Uterus (tissue), 4 donors: ENCODE results near the gene RGS9. TPM values are rescaled to one million over a fixed set of nuclear protein-coding genes. Genes with fewer than 3 reads are reported as not detected.

Source experiments
- DNase-seq, 2 donors: peaks; one replicate each; pipeline ENCODE4 v3.0.0-alpha.2; 2019 to 2020
- H3K27ac ChIP-seq, 2 donors: fragments of 200-600 bp; sonication (generic); 1 replicate in 1 of 2; 2 replicates in 1 of 2; pipeline ENCODE4 v1.5.1; 2016 to 2018
- H3K27me3 ChIP-seq, 2 donors: fragments of 200-600 bp; sonication (generic); one replicate each; pipeline ENCODE4 v1.5.1; 2018 to 2019; ENCODE audit warnings: control low read depth in 1 of 2
- H3K36me3 ChIP-seq, 2 donors: fragments of 200-600 bp; sonication (generic); one replicate each; pipeline ENCODE4 v1.5.1; 2019; ENCODE audit warnings: control low read depth in 1 of 2
- H3K4me1 ChIP-seq, 2 donors: fragments of 200-600 bp; sonication (generic); one replicate each; pipeline ENCODE4 v1.5.1; 2018 to 2019; ENCODE audit warnings: control low read depth in 1 of 2
- H3K4me3 ChIP-seq, 2 donors: fragments of 200-600 bp; sonication (generic); 1 replicate in 1 of 2; 2 replicates in 1 of 2; pipeline ENCODE4 v1.5.1; 2018 to 2019; ENCODE audit warnings: mild to moderate bottlenecking in 1 of 2
- H3K9me3 ChIP-seq, 2 donors: fragments of 200-600 bp; sonication (generic); one replicate each; pipeline ENCODE4 v1.5.1; 2019; ENCODE audit warnings: control low read depth in 1 of 2
- POLR2A ChIP-seq, 2 donors: fragments of 450-650 bp; IDR thresholded peaks; one replicate each; pipeline ENCODE4 v1.6.1; 2016; ENCODE audit warnings: antibody characterized with exemption in 2 of 2, mild to moderate bottlenecking in 1 of 2, moderate library complexity in 1 of 2
- intact Hi-C: fragments of 100-400 bp; cut with DNase I; formaldehyde crosslinking; loops from one replicate; pipeline ENCODE4 v1.15.1; 2023; ENCODE audit warnings: low total_unique reads
- total RNA-seq, 4 donors: library from RNA; depleted of rRNA in 3 of 4; stranded (reverse); fragments of >200 nt in 3 of 4; gene quantifications; one replicate each; pipeline versions ENCODE4 v1.1.0 to v1.2.4, GENCODE V29; 2014 to 2023
- TF ChIP-seq, protein P1 (sequence below), 4 experiments: fragments of 200-600 bp in 2 of 4; fragments of 450-650 bp in 2 of 4; sonication (generic) in 2 of 4; IDR thresholded peaks; one replicate each; pipeline ENCODE4 v1.5.1; 2016 to 2019; ENCODE audit warnings: antibody characterized with exemption in 4 of 4, mild to moderate bottlenecking in 2 of 4, moderate library complexity in 1 of 4
- donor health status: DM: yes; HTN: yes; CAD: no.

The RGS9 gene
- total RNA-seq, 4 donors from 2014 or later = 3.5 to 19.1 (median 6.9) TPM

DNA sequence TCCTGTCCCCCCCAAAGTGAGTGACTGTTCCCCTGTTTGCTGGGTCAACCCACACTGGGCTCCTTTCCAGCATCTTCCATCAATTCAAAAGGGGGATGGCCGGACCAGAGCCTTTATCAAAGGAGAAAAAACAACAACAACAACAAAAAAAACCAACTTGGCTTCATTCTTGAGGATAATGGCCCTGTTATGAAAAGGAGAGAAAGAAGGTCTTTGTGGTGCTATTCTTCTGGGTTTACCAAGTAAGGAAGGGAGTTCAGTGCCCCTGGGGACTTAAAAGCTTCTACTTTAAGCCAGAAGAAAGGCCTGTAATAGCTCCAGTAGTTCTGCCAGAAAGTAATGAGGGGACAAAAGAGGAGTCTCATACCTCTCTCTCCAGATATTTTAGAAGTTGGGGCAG, 71.5 kb downstream of the RGS9 start:
- no peaks in the 10 kb centered on the region for H3K27me3 ChIP-seq
- no peak for TF ChIP-seq POLR2A (IDR thresholded peaks at IDR 0.05)
- TF ChIP-seq, protein P1, sequence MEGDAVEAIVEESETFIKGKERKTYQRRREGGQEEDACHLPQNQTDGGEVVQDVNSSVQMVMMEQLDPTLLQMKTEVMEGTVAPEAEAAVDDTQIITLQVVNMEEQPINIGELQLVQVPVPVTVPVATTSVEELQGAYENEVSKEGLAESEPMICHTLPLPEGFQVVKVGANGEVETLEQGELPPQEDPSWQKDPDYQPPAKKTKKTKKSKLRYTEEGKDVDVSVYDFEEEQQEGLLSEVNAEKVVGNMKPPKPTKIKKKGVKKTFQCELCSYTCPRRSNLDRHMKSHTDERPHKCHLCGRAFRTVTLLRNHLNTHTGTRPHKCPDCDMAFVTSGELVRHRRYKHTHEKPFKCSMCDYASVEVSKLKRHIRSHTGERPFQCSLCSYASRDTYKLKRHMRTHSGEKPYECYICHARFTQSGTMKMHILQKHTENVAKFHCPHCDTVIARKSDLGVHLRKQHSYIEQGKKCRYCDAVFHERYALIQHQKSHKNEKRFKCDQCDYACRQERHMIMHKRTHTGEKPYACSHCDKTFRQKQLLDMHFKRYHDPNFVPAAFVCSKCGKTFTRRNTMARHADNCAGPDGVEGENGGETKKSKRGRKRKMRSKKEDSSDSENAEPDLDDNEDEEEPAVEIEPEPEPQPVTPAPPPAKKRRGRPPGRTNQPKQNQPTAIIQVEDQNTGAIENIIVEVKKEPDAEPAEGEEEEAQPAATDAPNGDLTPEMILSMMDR (IDR thresholded peaks at IDR 0.05) = no peak
- no peak for DNase-seq
- no peaks in the 10 kb centered on the region for H3K4me1 ChIP-seq
- intact Hi-C loops = no loop called here
- H3K9me3 ChIP-seq = no peaks in the 10 kb centered on the region
- no peak overlapping the region for H3K27ac ChIP-seq
- no peak overlapping the region for H3K4me3 ChIP-seq
- H3K36me3 ChIP-seq = no peaks in the 10 kb centered on the region

DNA sequence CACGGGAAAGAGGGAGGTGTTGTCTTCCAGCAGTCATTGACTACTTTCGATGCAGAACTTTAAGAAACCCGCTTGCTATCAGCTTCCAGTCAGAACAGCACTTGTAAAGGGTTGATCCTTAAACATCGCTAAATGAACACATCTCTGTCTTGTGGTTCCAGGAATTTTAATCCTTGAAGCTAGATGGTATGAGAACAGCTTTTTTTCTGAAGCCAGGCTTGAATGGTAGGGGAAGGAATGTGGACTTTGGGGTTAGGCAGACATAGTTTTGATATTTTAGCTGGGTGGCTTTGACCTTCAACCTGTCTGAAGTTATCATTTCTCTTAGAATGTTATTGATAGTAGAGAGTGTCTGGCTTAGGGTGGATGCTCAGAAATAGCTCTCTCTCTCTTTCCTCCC, 81.1 kb downstream of the RGS9 start:
- intact Hi-C loops = no loop called here
- no peak for DNase-seq
- Histone ChIP-seq H3K4me3 (no peak overlapping the region), H3K4me1 (no peaks in the 10 kb centered on the region), H3K27me3 (no peaks in the 10 kb centered on the region), H3K9me3 (no peaks in the 10 kb centered on the region), H3K27ac (no peak overlapping the region), H3K36me3 (no peaks in the 10 kb centered on the region)
- no peak for TF ChIP-seq POLR2A (IDR thresholded peaks at IDR 0.05)
- TF ChIP-seq, protein P1 (IDR thresholded peaks at IDR 0.05) = no peak

GRCh38 chr17:65219124-65219523, 82.0 kb downstream of the RGS9 start:
- H3K36me3 ChIP-seq = no peaks in the 10 kb centered on the region
- intact Hi-C loops = no loop called here
- DNase-seq = no peak
- H3K27ac ChIP-seq = no peak overlapping the region
- no peaks in the 10 kb centered on the region for H3K9me3 ChIP-seq
- TF ChIP-seq, protein P1 (IDR thresholded peaks at IDR 0.05) = peak in 1 of 4 experiments; percentile 12
- TF ChIP-seq POLR2A (IDR thresholded peaks at IDR 0.05) = no peak
- H3K4me1 ChIP-seq = no peaks in the 10 kb centered on the region
- no peaks in the 10 kb centered on the region for H3K27me3 ChIP-seq
- H3K4me3 ChIP-seq = no peak overlapping the region

DNA sequence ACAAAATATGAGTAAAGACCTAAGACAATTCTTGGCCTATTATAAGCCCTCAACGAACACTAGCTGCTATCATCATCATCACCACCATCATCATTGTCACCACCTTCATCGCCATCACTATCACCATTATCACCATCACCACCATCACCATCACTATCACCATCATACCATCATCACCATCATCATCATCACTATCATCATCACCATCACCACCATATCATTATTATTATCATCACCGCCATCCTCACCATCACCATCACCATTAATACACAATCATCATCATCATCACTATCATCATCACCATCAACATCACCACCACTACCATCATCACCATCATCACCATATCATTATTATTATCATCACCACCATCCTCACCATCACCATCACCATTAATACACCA, 82.5 kb downstream of the RGS9 start:
- Histone ChIP-seq H3K36me3 (no peaks in the 10 kb centered on the region), H3K27me3 (no peaks in the 10 kb centered on the region), H3K27ac (no peak overlapping the region), H3K4me1 (no peaks in the 10 kb centered on the region), H3K4me3 (no peak overlapping the region), H3K9me3 (no peaks in the 10 kb centered on the region)
- no peak for DNase-seq
- no peak for TF ChIP-seq POLR2A (IDR thresholded peaks at IDR 0.05)
- TF ChIP-seq, protein P1 (IDR thresholded peaks at IDR 0.05) = no peak
- intact Hi-C loops = no loop called here

- Histone ChIP-seq H3K4me3 (no peak overlapping the region), H3K27ac (no peak overlapping the region), H3K36me3 (no peaks in the 10 kb centered on the region), H3K27me3 (no peaks in the 10 kb centered on the region), H3K9me3 (no peaks in the 10 kb centered on the region), H3K4me1 (no peaks in the 10 kb centered on the region)
- intact Hi-C loops = no loop called here
- no peak for DNase-seq
- TF ChIP-seq, protein P1 (IDR thresholded peaks at IDR 0.05) = no peak
- no peak for TF ChIP-seq POLR2A (IDR thresholded peaks at IDR 0.05)
These were observed 83.6 kb downstream of the RGS9 start for GRCh38 chr17:65220732-65221131.
